B cell (primary cell): ENCODE measurements around the gene UGT1A7. TPM values are rescaled to one million over a fixed set of nuclear protein-coding genes. Genes with fewer than 3 reads are reported as not detected.
"Not testable (repeated sequence)": the region's sequence is repeated elsewhere in the genome, so short reads cannot be mapped to it uniquely, and the experiment has no call there.

Source experiments
- ATAC-seq: fragments of 200-7000 bp; cut with Tn5 transposase; one replicate; pipeline ENCODE4 v1.10.0; 2021; ENCODE audit warnings: low read depth, mild to moderate bottlenecking, moderate number of reproducible peaks, moderate library complexity
- CTCF ChIA-PET: fragments of 350-600 bp; sonication (Branson Sonifier 250); formaldehyde crosslinking; loops from one replicate; lab custom pipeline; 2021; ENCODE audit warnings: antibody characterized with exemption, inconsistent platforms; lab: Charles Lee
- POLR2A ChIA-PET: fragments of 350-600 bp; sonication (Branson Sonifier 250); formaldehyde crosslinking; loops from one replicate; lab custom pipeline; 2021; ENCODE audit warnings: antibody characterized with exemption; lab: Charles Lee
- DNase-seq: peaks from one replicate; pipeline ENCODE4 v3.0.0; 2013
- H2AFZ ChIP-seq: 2 replicates; pipeline ENCODE4 v1.6.1; 2012; ENCODE audit warnings: mild to moderate bottlenecking, low read depth, low read length; ENCODE audit not compliant: insufficient read depth, poor library complexity, severe bottlenecking
- H3K27ac ChIP-seq, 2 donors: 1 replicate in 1 of 2; 2 replicates in 1 of 2; pipeline ENCODE4 v1.5.1; 2012 to 2013; ENCODE audit warnings: low read length in 2 of 2, mild to moderate bottlenecking in 2 of 2, moderate library complexity in 1 of 2
- H3K27me3 ChIP-seq, 4 experiments: fragments of 200-600 bp in 1 of 4; sonication (generic) in 1 of 4; replicated peaks in 1 of 4; 1 replicate in 2 of 4; 2 replicates in 2 of 4; pipeline versions ENCODE4 v1.6.1 to v1.7.0; 2013 to 2016; ENCODE audit warnings: low read length in 3 of 4, mild to moderate bottlenecking in 2 of 4, mixed read lengths in 1 of 4, moderate library complexity in 1 of 4; ENCODE audit not compliant: insufficient read depth in 4 of 4, control insufficient read depth in 3 of 4; ENCODE audit errors: control extremely low read depth in 1 of 4
- H3K36me3 ChIP-seq, 2 experiments: replicated peaks in 1 of 2; 1 replicate in 1 of 2; 2 replicates in 1 of 2; pipeline versions ENCODE4 v1.6.1 to v1.7.1; 2013; ENCODE audit warnings: low read length in 1 of 2; ENCODE audit not compliant: insufficient read depth in 2 of 2, control insufficient read depth in 1 of 2; ENCODE audit errors: control extremely low read depth in 1 of 2, extremely low read depth in 1 of 2
- H3K4me1 ChIP-seq, 2 donors: fragments of 200-600 bp in 1 of 2; sonication (generic) in 1 of 2; 1 replicate in 1 of 2; 2 replicates in 1 of 2; pipeline versions ENCODE4 v1.5.1 to v1.6.1; 2013 to 2017; ENCODE audit warnings: low read length in 2 of 2; ENCODE audit not compliant: control insufficient read depth in 2 of 2, insufficient read depth in 2 of 2
- H3K4me2 ChIP-seq: replicated peaks from 2 replicates; pipeline ENCODE3; 2012; ENCODE audit warnings: mild to moderate bottlenecking, low read depth, low read length; ENCODE audit not compliant: poor library complexity, severe bottlenecking
- H3K4me3 ChIP-seq, 5 experiments: fragments of 200-600 bp in 1 of 5; sonication (generic) in 1 of 5; 1 replicate in 3 of 5; 2 replicates in 2 of 5; pipeline versions ENCODE4 v1.5.1 to v1.7.0; 2011 to 2016; ENCODE audit warnings: low read length in 4 of 5, mild to moderate bottlenecking in 4 of 5, low read depth in 2 of 5, control low read depth in 1 of 5, moderate library complexity in 1 of 5; ENCODE audit not compliant: insufficient read depth in 1 of 5; ENCODE audit errors: control extremely low read depth in 1 of 5, extremely low read depth in 1 of 5
- H3K79me2 ChIP-seq: fragments of 200-600 bp; sonication (generic); one replicate; pipeline ENCODE4 v1.6.0; 2016; ENCODE audit warnings: low read length; ENCODE audit not compliant: control insufficient read depth, insufficient read depth
- H3K9ac ChIP-seq: fragments of 200-600 bp; sonication (generic); 2 replicates; pipeline ENCODE4 v1.6.1; 2017; ENCODE audit warnings: mild to moderate bottlenecking, low read length, moderate library complexity
- H3K9me3 ChIP-seq, 3 donors: one replicate each; pipeline versions ENCODE4 v1.6.1 to v1.7.1; 2013; ENCODE audit warnings: low read length in 2 of 3; ENCODE audit not compliant: control insufficient read depth in 2 of 3, insufficient read depth in 1 of 3; ENCODE audit errors: control extremely low read depth in 1 of 3
- H4K20me1 ChIP-seq: 2 replicates; pipeline ENCODE4 v1.6.0; 2012; ENCODE audit warnings: mild to moderate bottlenecking, low read length; ENCODE audit not compliant: insufficient read depth, control insufficient read depth, poor library complexity, severe bottlenecking
- H3K27ac Mint-ChIP-seq: one replicate; pipeline ENCODE4 v1.8.0; 2021; ENCODE audit warnings: mixed read lengths
- H3K27me3 Mint-ChIP-seq: one replicate; pipeline ENCODE4 v1.8.0; 2021; ENCODE audit warnings: mixed read lengths
- H3K4me1 Mint-ChIP-seq: one replicate; pipeline ENCODE4 v1.8.0; 2021; ENCODE audit warnings: mixed read lengths
- H3K4me3 Mint-ChIP-seq: one replicate; pipeline ENCODE4 v1.8.0; 2021; ENCODE audit warnings: mixed read lengths
- H3K9me3 Mint-ChIP-seq: one replicate; pipeline ENCODE4 v1.8.0; 2022; ENCODE audit warnings: mixed read lengths; ENCODE audit not compliant: insufficient read depth
- CTCF ChIP-seq: fragments of 200-600 bp; IDR thresholded peaks from one replicate; pipeline ENCODE4 v1.8.0; 2022; ENCODE audit warnings: antibody characterized with exemption, mild to moderate bottlenecking
- EZH2 ChIP-seq: IDR thresholded peaks from 2 replicates; pipeline ENCODE4 v1.6.1; 2012; ENCODE audit warnings: borderline replicate concordance, low read depth, mild to moderate bottlenecking, moderate library complexity, low read length; ENCODE audit not compliant: insufficient read depth, poor library complexity, severe bottlenecking
- WGBS: methylation state at CpG from one replicate; pipeline ENCODE4 v1.1.5; 2013; ENCODE audit warnings: missing lambda C conversion rate; ENCODE audit not compliant: insufficient coverage; 5-methylcytosine and 5-hydroxymethylcytosine counted together
- intact Hi-C: fragments of 100-400 bp; cut with micrococcal nuclease; formaldehyde crosslinking; loops from one replicate; pipeline ENCODE4 v1.10.0; 2022
- polyA plus RNA-seq: library from polyadenylated mRNA; depleted of rRNA; stranded (reverse); fragments of >200 nt; gene quantifications from 2 replicates; pipeline ENCODE4 v1.2.3, GENCODE V29; 2012
- total RNA-seq, 2 donors: library from RNA; stranded (reverse); fragments of 120-200 nt in 1 of 2; gene quantifications; 1 replicate in 1 of 2; 2 replicates in 1 of 2; pipeline versions ENCODE4 v1.2.3 to v1.2.4, GENCODE V29; 2013 to 2022

UGT1A7 gene
- total and polyA plus RNA-seq, 2 donors (not counting 1 experiment from before 2014, with no cell fraction given) = not detected

GRCh38 chr2:233751212-233752009 is 69.7 kb downstream of the UGT1A7 start:
- H3K27me3 ChIP-seq, H3K4me3 ChIP-seq, H2AFZ ChIP-seq, ATAC-seq, H3K79me2 ChIP-seq, H3K4me2 ChIP-seq, H3K4me1 Mint-ChIP-seq, H3K4me1 ChIP-seq, H3K9ac ChIP-seq, POLR2A ChIA-PET, H3K27ac Mint-ChIP-seq, H3K36me3 ChIP-seq, H3K4me3 Mint-ChIP-seq, DNase-seq, intact Hi-C loops, H3K9me3 Mint-ChIP-seq, H4K20me1 ChIP-seq, H3K27ac ChIP-seq: not testable (repeated sequence)
- peaks cover 35% of the 10 kb centered on the region for H3K27me3 Mint-ChIP-seq
- CTCF ChIA-PET = interaction anchor here (0.9 kb wide), 1 partner anchor 12 kb away, joined by 3 read pairs; no protein-coding TSS in a partner anchor
- no CpG with 5 or more reads among the region's 2 CpGs for WGBS
- H3K9me3 ChIP-seq = peaks cover 1 to 16% (median 8%) of the 10 kb centered on the region in 3 donors

- no peaks in the 10 kb centered on the region for H4K20me1 ChIP-seq
- H3K36me3 ChIP-seq = no peaks in the 10 kb centered on the region
- H3K4me3 ChIP-seq = no peak overlapping the region
- CTCF ChIA-PET = no interaction called here
- no peak overlapping the region for H2AFZ ChIP-seq
- H3K27me3 ChIP-seq = no peaks in the 10 kb centered on the region
- H3K4me2 ChIP-seq = no peak overlapping the region
- H3K79me2 ChIP-seq = no peaks in the 10 kb centered on the region
- H3K4me1 ChIP-seq = no peaks in the 10 kb centered on the region
- DNase-seq = no peak
- intact Hi-C loops = no loop called here
- no peak overlapping the region for H3K9ac ChIP-seq
- Mint-ChIP-seq H3K9me3 (no peaks in the 10 kb centered on the region), H3K4me3 (no peak overlapping the region), H3K27me3 (peaks cover 15% of the 10 kb centered on the region), H3K4me1 (no peaks in the 10 kb centered on the region), H3K27ac (no peak overlapping the region)
- no peak overlapping the region for H3K27ac ChIP-seq
- H3K9me3 ChIP-seq = peaks cover 1 to 16% (median 8%) of the 10 kb centered on the region in 3 donors
- WGBS = 94% methylated on average over 40 of the region's 44 CpGs
- TF ChIP-seq EZH2 (no peak), CTCF (no peak)
- no peak for ATAC-seq
- POLR2A ChIA-PET = no interaction called here
These were observed 73.3 kb downstream of the UGT1A7 start for GRCh38 chr2:233754872-233755611.
